SK-N-DZ (cell line): ENCODE data around the gene PRKN.
"Not testable (repeated sequence)": the region's sequence is repeated elsewhere in the genome, so short reads cannot be mapped to it uniquely, and the experiment has no call there.

ENCODE experiments used
- DNase-seq: peaks from one replicate; pipeline ENCODE4 v3.0.0-alpha.2; 2015; ENCODE audit warnings: low spot score

PRKN gene

GRCh38 chr6:161498359-161498758, 1229.2 kb downstream of the PRKN start:
- peak; percentile 81 for DNase-seq

- DNase-seq: no peak
Measured at GRCh38 chr6:161496941-161497340, 1230.6 kb downstream of the PRKN start.

GRCh38 chr6:161496271-161496670, 1231.3 kb downstream of the PRKN start:
- not testable (repeated sequence) for DNase-seq

GRCh38 chr6:161494566-161494965, 1233.0 kb downstream of the PRKN start:
- no peak for DNase-seq

- DNase-seq: no peak
Measured at GRCh38 chr6:161493576-161494118, 1233.9 kb downstream of the PRKN start.

GRCh38 chr6:161489626-161490306, 1237.8 kb downstream of the PRKN start:
- no peak for DNase-seq

- DNase-seq: no peak
Measured at GRCh38 chr6:161487694-161488093, 1239.9 kb downstream of the PRKN start.

GRCh38 chr6:161487217-161487531, 1240.4 kb downstream of the PRKN start:
- no peak for DNase-seq

GRCh38 chr6:161486361-161487216, 1241.0 kb downstream of the PRKN start:
- no peak for DNase-seq

- no peak for DNase-seq
Measured at GRCh38 chr6:161482517-161482858, 1245.1 kb downstream of the PRKN start.

GRCh38 chr6:161481786-161482516, 1245.6 kb downstream of the PRKN start:
- DNase-seq: no peak

- DNase-seq: peak; percentile 49
Measured at GRCh38 chr6:161480421-161481155, 1247.0 kb downstream of the PRKN start.

GRCh38 chr6:161479376-161479775, 1248.2 kb downstream of the PRKN start:
- DNase-seq: no peak

- DNase-seq: no peak
Measured at GRCh38 chr6:161477876-161478425, 1249.6 kb downstream of the PRKN start.

GRCh38 chr6:161476711-161477110, 1250.9 kb downstream of the PRKN start:
- DNase-seq: peak; percentile 23

GRCh38 chr6:161465403-161465802, 1262.2 kb downstream of the PRKN start:
- DNase-seq: no peak

- no peak for DNase-seq
Measured at GRCh38 chr6:161463071-161463470, 1264.5 kb downstream of the PRKN start.

GRCh38 chr6:161462148-161462547, 1265.4 kb downstream of the PRKN start:
- no peak for DNase-seq

- DNase-seq: no peak
Measured at GRCh38 chr6:161459008-161459615, 1268.5 kb downstream of the PRKN start.

GRCh38 chr6:161458201-161458951, 1269.2 kb downstream of the PRKN start:
- DNase-seq: no peak
